ENCODE measurements around the gene SEM1. TPM values are rescaled to one million over a fixed set of nuclear protein-coding genes. Genes with fewer than 3 reads are reported as not detected.
"Not testable (repeated sequence)": the region's sequence is repeated elsewhere in the genome, so short reads cannot be mapped to it uniquely, and the experiment has no call there.

Gene SEM1
- polyA plus RNA-seq, 1 donor (not counting 4 experiments of a cell fraction or from before 2014, with no cell fraction given): 180 TPM

GRCh38 chr7:96663871-96664445 is 45.7 kb downstream of the SEM1 start:
- Histone ChIP-seq H3K36me3 (ENCODE audit: control insufficient read depth in 2 of 2, extremely low read depth in 1 of 2, insufficient read depth in 2 of 2, low read length in 2 of 2) (peaks cover 0 to 4% of the 10 kb centered on the region in 2 experiments), H3K9me1 (ENCODE audit: control insufficient read depth, extremely low read depth, insufficient read depth, low read length) (no peaks in the 10 kb centered on the region), H3K4me1 (ENCODE audit: control insufficient read depth, extremely low read depth, insufficient read depth, low read length) (no peaks in the 10 kb centered on the region), H3K79me2 (ENCODE audit: control insufficient read depth, insufficient read depth, low read length) (no peaks in the 10 kb centered on the region), H3K27ac (ENCODE audit: control insufficient read depth, insufficient read depth, low read length) (no peak overlapping the region), H2AFZ (ENCODE audit: control insufficient read depth, low read length) (no peak overlapping the region), H3K9ac (ENCODE audit: control insufficient read depth, extremely low read depth, insufficient read depth, low read length) (no peak overlapping the region), H3K27me3 (ENCODE audit: control insufficient read depth, extremely low read depth, insufficient read depth, low read length) (no peaks in the 10 kb centered on the region), H3K4me2 (ENCODE audit: control insufficient read depth, extremely low read depth, insufficient read depth, low read depth, low read length) (no peak overlapping the region), H4K20me1 (ENCODE audit: control insufficient read depth, extremely low read depth, insufficient read depth, low read length) (no peaks in the 10 kb centered on the region), H3K9me3 (ENCODE audit: control insufficient read depth, low read depth, low read length) (no peaks in the 10 kb centered on the region), H3K4me3 (ENCODE audit: control insufficient read depth in 2 of 3, extremely low read depth in 1 of 3, insufficient read depth in 2 of 3, low read depth in 1 of 3, low read length in 3 of 3) (no peak overlapping the region)
- FAIRE-seq (no peak), DNase-seq (ENCODE audit: low read depth, low spot score) (no peak)
- dilution Hi-C loops (cut with MboI; ENCODE audit: extremely low pct_ligation_motif_present, low sequenced_read_pairs): no loop called here
- no peak for TF ChIP-seq EZH2 (IDR thresholded peaks at IDR 0.05; ENCODE audit: low read length)
- TF ChIP-seq CTCF (optimal IDR thresholded peaks at IDR 0.05 in 1 of 3, IDR thresholded peaks at IDR 0.05 in 1 of 3, conservative IDR thresholded peaks at IDR 0.05 in 1 of 3; ENCODE audit: extremely low read depth in 1 of 3, insufficient read depth in 2 of 3, low read length in 3 of 3): no peak

- TF ChIP-seq CTCF (optimal IDR thresholded peaks at IDR 0.05 in 1 of 3, IDR thresholded peaks at IDR 0.05 in 1 of 3, conservative IDR thresholded peaks at IDR 0.05 in 1 of 3; ENCODE audit: extremely low read depth in 1 of 3, insufficient read depth in 2 of 3, low read length in 3 of 3) (no peak), EZH2 (IDR thresholded peaks at IDR 0.05; ENCODE audit: low read length) (no peak)
- dilution Hi-C loops (cut with MboI; ENCODE audit: extremely low pct_ligation_motif_present, low sequenced_read_pairs): no loop called here
- FAIRE-seq: no peak
- DNase-seq (ENCODE audit: low read depth, low spot score): no peak
- H3K79me2 ChIP-seq (ENCODE audit: control insufficient read depth, insufficient read depth, low read length): no peaks in the 10 kb centered on the region
- H3K9ac ChIP-seq (ENCODE audit: control insufficient read depth, extremely low read depth, insufficient read depth, low read length): no peak overlapping the region
- peaks cover 0 to 4% of the 10 kb centered on the region in 2 experiments for H3K36me3 ChIP-seq (ENCODE audit: control insufficient read depth in 2 of 2, extremely low read depth in 1 of 2, insufficient read depth in 2 of 2, low read length in 2 of 2)
- H3K9me1 ChIP-seq (ENCODE audit: control insufficient read depth, extremely low read depth, insufficient read depth, low read length): no peaks in the 10 kb centered on the region
- no peaks in the 10 kb centered on the region for H3K4me1 ChIP-seq (ENCODE audit: control insufficient read depth, extremely low read depth, insufficient read depth, low read length)
- no peaks in the 10 kb centered on the region for H3K9me3 ChIP-seq (ENCODE audit: control insufficient read depth, low read depth, low read length)
- H3K27ac ChIP-seq (ENCODE audit: control insufficient read depth, insufficient read depth, low read length): no peak overlapping the region
- no peaks in the 10 kb centered on the region for H3K27me3 ChIP-seq (ENCODE audit: control insufficient read depth, extremely low read depth, insufficient read depth, low read length)
- H3K4me3 ChIP-seq (ENCODE audit: control insufficient read depth in 2 of 3, extremely low read depth in 1 of 3, insufficient read depth in 2 of 3, low read depth in 1 of 3, low read length in 3 of 3): no peak overlapping the region
- H4K20me1 ChIP-seq (ENCODE audit: control insufficient read depth, extremely low read depth, insufficient read depth, low read length): no peaks in the 10 kb centered on the region
- H2AFZ ChIP-seq (ENCODE audit: control insufficient read depth, low read length): no peak overlapping the region
- no peak overlapping the region for H3K4me2 ChIP-seq (ENCODE audit: control insufficient read depth, extremely low read depth, insufficient read depth, low read depth, low read length)
Measured at GRCh38 chr7:96663457-96663856, 46.2 kb downstream of the SEM1 start.

- H3K9ac ChIP-seq (ENCODE audit: control insufficient read depth, extremely low read depth, insufficient read depth, low read length); H3K36me3 ChIP-seq (ENCODE audit: control insufficient read depth in 2 of 2, extremely low read depth in 1 of 2, insufficient read depth in 2 of 2, low read length in 2 of 2); FAIRE-seq; dilution Hi-C loops (cut with MboI; ENCODE audit: extremely low pct_ligation_motif_present, low sequenced_read_pairs); H3K9me1 ChIP-seq (ENCODE audit: control insufficient read depth, extremely low read depth, insufficient read depth, low read length); H3K9me3 ChIP-seq (ENCODE audit: control insufficient read depth, low read depth, low read length); DNase-seq (ENCODE audit: low read depth, low spot score); H3K4me1 ChIP-seq (ENCODE audit: control insufficient read depth, extremely low read depth, insufficient read depth, low read length); H3K79me2 ChIP-seq (ENCODE audit: control insufficient read depth, insufficient read depth, low read length); H3K4me2 ChIP-seq (ENCODE audit: control insufficient read depth, extremely low read depth, insufficient read depth, low read depth, low read length); H2AFZ ChIP-seq (ENCODE audit: control insufficient read depth, low read length); H4K20me1 ChIP-seq (ENCODE audit: control insufficient read depth, extremely low read depth, insufficient read depth, low read length); H3K27ac ChIP-seq (ENCODE audit: control insufficient read depth, insufficient read depth, low read length); H3K4me3 ChIP-seq (ENCODE audit: control insufficient read depth in 2 of 3, extremely low read depth in 1 of 3, insufficient read depth in 2 of 3, low read depth in 1 of 3, low read length in 3 of 3); H3K27me3 ChIP-seq (ENCODE audit: control insufficient read depth, extremely low read depth, insufficient read depth, low read length): not testable (repeated sequence)
Measured at GRCh38 chr7:96662151-96662550, 47.5 kb downstream of the SEM1 start.

All from keratinocyte (primary cell).